ENCODE results near the gene PPTC7. TPM values are rescaled to one million over a fixed set of nuclear protein-coding genes. Genes with fewer than 3 reads are reported as not detected.

Gene PPTC7
- total and polyA plus RNA-seq, 2 of the 13 experiments (the other 11 are each of a cell fraction or from before 2014, with no cell fraction given) = 4.8 to 12.3 TPM

DNA sequence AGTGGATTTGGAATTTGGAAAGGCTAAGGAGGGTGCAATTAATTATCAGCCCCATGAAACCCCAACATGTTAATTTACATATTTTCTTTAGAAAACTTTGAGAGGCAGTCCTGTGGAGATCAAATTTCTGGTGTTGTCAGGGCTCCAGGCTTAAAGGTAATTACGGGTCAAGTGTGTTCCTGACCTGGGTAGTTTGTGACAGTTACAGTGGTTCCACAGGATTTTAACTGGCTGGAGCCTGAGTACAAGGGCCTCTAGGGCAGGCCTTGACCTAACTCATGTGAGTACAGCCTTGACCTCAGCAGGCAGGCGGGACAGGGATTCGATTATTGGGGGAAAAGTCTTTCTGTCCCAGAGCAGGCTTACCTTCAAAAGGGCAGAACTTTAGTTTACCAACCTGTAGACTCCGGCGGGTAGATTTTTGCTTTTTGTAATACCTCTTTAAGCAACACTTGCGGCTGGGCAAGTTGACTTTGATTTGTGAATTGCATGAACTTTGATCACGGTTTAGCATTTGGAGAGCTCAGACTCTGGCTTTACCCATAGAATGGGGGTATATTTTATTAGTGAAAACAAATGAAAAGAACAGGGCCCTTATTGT is 8.4 kb upstream of the PPTC7 start (continued):
- TF ChIP-seq MYNN (CRISPR knock-in tag; IDR thresholded peaks at IDR 0.05; ENCODE audit: low read depth) = no peak
- TF ChIP-seq ZNF709 (CRISPR knock-in tag; IDR thresholded peaks at IDR 0.05) = no peak
- TF ChIP-seq, protein P1, sequence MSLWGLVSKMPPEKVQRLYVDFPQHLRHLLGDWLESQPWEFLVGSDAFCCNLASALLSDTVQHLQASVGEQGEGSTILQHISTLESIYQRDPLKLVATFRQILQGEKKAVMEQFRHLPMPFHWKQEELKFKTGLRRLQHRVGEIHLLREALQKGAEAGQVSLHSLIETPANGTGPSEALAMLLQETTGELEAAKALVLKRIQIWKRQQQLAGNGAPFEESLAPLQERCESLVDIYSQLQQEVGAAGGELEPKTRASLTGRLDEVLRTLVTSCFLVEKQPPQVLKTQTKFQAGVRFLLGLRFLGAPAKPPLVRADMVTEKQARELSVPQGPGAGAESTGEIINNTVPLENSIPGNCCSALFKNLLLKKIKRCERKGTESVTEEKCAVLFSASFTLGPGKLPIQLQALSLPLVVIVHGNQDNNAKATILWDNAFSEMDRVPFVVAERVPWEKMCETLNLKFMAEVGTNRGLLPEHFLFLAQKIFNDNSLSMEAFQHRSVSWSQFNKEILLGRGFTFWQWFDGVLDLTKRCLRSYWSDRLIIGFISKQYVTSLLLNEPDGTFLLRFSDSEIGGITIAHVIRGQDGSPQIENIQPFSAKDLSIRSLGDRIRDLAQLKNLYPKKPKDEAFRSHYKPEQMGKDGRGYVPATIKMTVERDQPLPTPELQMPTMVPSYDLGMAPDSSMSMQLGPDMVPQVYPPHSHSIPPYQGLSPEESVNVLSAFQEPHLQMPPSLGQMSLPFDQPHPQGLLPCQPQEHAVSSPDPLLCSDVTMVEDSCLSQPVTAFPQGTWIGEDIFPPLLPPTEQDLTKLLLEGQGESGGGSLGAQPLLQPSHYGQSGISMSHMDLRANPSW (CRISPR knock-in tag; IDR thresholded peaks at IDR 0.05; ENCODE audit: borderline replicate concordance) = 0 out of 2 replicates have a peak, but pooled peaks have one; percentile 46
- no peak for TF ChIP-seq ZNF615 (CRISPR knock-in tag; IDR thresholded peaks at IDR 0.05; ENCODE audit: borderline replicate concordance)
- TF ChIP-seq, protein P2, sequence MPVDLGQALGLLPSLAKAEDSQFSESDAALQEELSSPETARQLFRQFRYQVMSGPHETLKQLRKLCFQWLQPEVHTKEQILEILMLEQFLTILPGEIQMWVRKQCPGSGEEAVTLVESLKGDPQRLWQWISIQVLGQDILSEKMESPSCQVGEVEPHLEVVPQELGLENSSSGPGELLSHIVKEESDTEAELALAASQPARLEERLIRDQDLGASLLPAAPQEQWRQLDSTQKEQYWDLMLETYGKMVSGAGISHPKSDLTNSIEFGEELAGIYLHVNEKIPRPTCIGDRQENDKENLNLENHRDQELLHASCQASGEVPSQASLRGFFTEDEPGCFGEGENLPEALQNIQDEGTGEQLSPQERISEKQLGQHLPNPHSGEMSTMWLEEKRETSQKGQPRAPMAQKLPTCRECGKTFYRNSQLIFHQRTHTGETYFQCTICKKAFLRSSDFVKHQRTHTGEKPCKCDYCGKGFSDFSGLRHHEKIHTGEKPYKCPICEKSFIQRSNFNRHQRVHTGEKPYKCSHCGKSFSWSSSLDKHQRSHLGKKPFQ (CRISPR knock-in tag; IDR thresholded peaks at IDR 0.05; ENCODE audit: insufficient replicate concordance) = no peak
- no peak for TF ChIP-seq PCBP1 (IDR thresholded peaks at IDR 0.05; ENCODE audit: borderline replicate concordance, low read depth, low read length)
- no peak for TF ChIP-seq ZNF510 (CRISPR knock-in tag; IDR thresholded peaks at IDR 0.05; ENCODE audit: low read depth)
- TF ChIP-seq FOXC1 (CRISPR knock-in tag; IDR thresholded peaks at IDR 0.05; ENCODE audit: borderline replicate concordance) = no peak
- no peak for TF ChIP-seq ZNF749 (CRISPR knock-in tag; IDR thresholded peaks at IDR 0.05; ENCODE audit: borderline replicate concordance)
- no peak for TF ChIP-seq ZNF367 (CRISPR knock-in tag; IDR thresholded peaks at IDR 0.05; ENCODE audit: borderline replicate concordance)
- TF ChIP-seq ZNF10 (CRISPR knock-in tag; IDR thresholded peaks at IDR 0.05; ENCODE audit: borderline replicate concordance, low read depth) = no peak
- TF ChIP-seq, protein P3, sequence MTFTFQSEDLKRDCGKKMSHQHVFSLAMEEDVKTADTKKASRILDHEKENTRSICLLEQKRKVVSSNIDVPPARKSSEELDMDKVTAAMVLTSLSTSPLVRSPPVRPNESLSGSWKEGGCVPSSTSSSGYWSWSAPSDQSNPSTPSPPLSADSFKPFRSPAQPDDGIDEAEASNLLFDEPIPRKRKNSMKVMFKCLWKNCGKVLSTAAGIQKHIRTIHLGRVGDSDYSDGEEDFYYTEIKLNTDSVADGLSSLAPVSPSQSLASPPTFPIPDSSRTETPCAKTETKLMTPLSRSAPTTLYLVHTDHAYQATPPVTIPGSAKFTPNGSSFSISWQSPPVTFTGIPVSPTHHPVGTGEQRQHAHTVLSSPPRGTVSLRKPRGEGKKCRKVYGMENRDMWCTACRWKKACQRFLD (CRISPR knock-in tag; IDR thresholded peaks at IDR 0.05; ENCODE audit: borderline replicate concordance) = no peak
- TF ChIP-seq, protein P4, sequence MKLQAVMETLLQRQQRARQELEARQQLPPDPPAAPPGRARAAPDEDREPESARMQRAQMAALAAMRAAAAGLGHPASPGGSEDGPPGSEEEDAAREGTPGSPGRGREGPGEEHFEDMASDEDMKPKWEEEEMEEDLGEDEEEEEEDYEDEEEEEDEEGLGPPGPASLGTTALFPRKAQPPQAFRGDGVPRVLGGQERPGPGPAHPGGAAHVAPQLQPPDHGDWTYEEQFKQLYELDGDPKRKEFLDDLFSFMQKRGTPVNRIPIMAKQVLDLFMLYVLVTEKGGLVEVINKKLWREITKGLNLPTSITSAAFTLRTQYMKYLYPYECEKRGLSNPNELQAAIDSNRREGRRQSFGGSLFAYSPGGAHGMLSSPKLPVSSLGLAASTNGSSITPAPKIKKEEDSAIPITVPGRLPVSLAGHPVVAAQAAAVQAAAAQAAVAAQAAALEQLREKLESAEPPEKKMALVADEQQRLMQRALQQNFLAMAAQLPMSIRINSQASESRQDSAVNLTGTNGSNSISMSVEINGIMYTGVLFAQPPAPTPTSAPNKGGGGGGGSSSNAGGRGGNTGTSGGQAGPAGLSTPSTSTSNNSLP (IDR thresholded peaks at IDR 0.05; ENCODE audit: low read depth, low read length) = no peak
- TF ChIP-seq, protein P5, sequence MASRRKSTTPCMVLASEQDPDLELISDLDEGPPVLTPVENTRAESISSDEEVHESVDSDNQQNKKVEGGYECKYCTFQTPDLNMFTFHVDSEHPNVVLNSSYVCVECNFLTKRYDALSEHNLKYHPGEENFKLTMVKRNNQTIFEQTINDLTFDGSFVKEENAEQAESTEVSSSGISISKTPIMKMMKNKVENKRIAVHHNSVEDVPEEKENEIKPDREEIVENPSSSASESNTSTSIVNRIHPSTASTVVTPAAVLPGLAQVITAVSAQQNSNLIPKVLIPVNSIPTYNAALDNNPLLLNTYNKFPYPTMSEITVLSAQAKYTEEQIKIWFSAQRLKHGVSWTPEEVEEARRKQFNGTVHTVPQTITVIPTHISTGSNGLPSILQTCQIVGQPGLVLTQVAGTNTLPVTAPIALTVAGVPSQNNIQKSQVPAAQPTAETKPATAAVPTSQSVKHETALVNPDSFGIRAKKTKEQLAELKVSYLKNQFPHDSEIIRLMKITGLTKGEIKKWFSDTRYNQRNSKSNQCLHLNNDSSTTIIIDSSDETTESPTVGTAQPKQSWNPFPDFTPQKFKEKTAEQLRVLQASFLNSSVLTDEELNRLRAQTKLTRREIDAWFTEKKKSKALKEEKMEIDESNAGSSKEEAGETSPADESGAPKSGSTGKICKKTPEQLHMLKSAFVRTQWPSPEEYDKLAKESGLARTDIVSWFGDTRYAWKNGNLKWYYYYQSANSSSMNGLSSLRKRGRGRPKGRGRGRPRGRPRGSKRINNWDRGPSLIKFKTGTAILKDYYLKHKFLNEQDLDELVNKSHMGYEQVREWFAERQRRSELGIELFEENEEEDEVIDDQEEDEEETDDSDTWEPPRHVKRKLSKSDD (CRISPR knock-in tag; IDR thresholded peaks at IDR 0.05; ENCODE audit: low read depth) = no peak; the same call in 1 of the 2 replicates
- TF ChIP-seq, protein P6, sequence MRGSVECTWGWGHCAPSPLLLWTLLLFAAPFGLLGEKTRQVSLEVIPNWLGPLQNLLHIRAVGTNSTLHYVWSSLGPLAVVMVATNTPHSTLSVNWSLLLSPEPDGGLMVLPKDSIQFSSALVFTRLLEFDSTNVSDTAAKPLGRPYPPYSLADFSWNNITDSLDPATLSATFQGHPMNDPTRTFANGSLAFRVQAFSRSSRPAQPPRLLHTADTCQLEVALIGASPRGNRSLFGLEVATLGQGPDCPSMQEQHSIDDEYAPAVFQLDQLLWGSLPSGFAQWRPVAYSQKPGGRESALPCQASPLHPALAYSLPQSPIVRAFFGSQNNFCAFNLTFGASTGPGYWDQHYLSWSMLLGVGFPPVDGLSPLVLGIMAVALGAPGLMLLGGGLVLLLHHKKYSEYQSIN (CRISPR knock-in tag; IDR thresholded peaks at IDR 0.05; ENCODE audit: borderline replicate concordance) = no peak
